Activated T-cell treated with anti-CD3 and anti-CD28 coated beads for 1 hour (primary cell): ENCODE results near the gene SATB1.

Experiments used
- DNase-seq: peaks from one replicate; pipeline ENCODE4 v3.0.0-alpha.2; 2020; ENCODE audit warnings: low read depth

The SATB1 gene

GRCh38 chr3:18401300-18401961 is 23.7 kb downstream of the SATB1 start:
- no peak for DNase-seq

GRCh38 chr3:18398448-18398847 is 26.7 kb downstream of the SATB1 start:
- no peak for DNase-seq

- no peak for DNase-seq
Observed at GRCh38 chr3:18396428-18396827, 28.7 kb downstream of the SATB1 start.

GRCh38 chr3:18394384-18394995 is 30.6 kb downstream of the SATB1 start:
- no peak for DNase-seq

- no peak for DNase-seq
Observed at GRCh38 chr3:18393906-18394305, 31.2 kb downstream of the SATB1 start.

GRCh38 chr3:18390024-18390660 is 35.0 kb downstream of the SATB1 start:
- DNase-seq = no peak

GRCh38 chr3:18389108-18389733 is 35.9 kb downstream of the SATB1 start:
- DNase-seq = peak; percentile 29

- no peak for DNase-seq
Observed at GRCh38 chr3:18386274-18386890, 38.8 kb downstream of the SATB1 start.

GRCh38 chr3:18385706-18386105 is 39.4 kb downstream of the SATB1 start:
- DNase-seq = no peak

GRCh38 chr3:18382760-18383369 is 42.3 kb downstream of the SATB1 start:
- DNase-seq = no peak

- DNase-seq = no peak
Observed at GRCh38 chr3:18379647-18380046, 45.5 kb downstream of the SATB1 start.

- DNase-seq = no peak
Observed at GRCh38 chr3:18378218-18378617, 46.9 kb downstream of the SATB1 start.

GRCh38 chr3:18376682-18377081 is 48.5 kb downstream of the SATB1 start:
- DNase-seq = no peak

- DNase-seq = no peak
Observed at GRCh38 chr3:18372786-18373405, 52.2 kb downstream of the SATB1 start.

- DNase-seq = no peak
Observed at GRCh38 chr3:18370672-18371071, 54.5 kb downstream of the SATB1 start.

- no peak for DNase-seq
Observed at GRCh38 chr3:18369551-18370185, 55.5 kb downstream of the SATB1 start.

GRCh38 chr3:18366258-18366657 is 58.9 kb downstream of the SATB1 start:
- no peak for DNase-seq

- DNase-seq = no peak
Observed at GRCh38 chr3:18363338-18363737, 61.8 kb downstream of the SATB1 start.

- DNase-seq = no peak
Observed at GRCh38 chr3:18357747-18358146, 67.4 kb downstream of the SATB1 start.

GRCh38 chr3:18355832-18356231 is 69.3 kb downstream of the SATB1 start:
- no peak for DNase-seq

GRCh38 chr3:18354701-18355100 is 70.4 kb downstream of the SATB1 start:
- DNase-seq = no peak
